NCI-H524 treated with DMSO at 0.1 percent for 48 hours (cell line): Measurements from ENCODE around the gene SYNE1.
"Not testable (repeated sequence)": the region's sequence is repeated elsewhere in the genome, so short reads cannot be mapped to it uniquely, and the experiment has no call there.

ENCODE experiments used
- DNase-seq: peaks from one replicate; lab custom pipeline; 2025; lab: John Stamatoyannopoulos, UW

Gene SYNE1

GRCh38 chr6:152096863-152097496 lies 540.2 kb downstream of the SYNE1 start:
- peak; percentile 60 for DNase-seq

- DNase-seq = no peak
These were observed 542.1 kb downstream of the SYNE1 start for GRCh38 chr6:152094992-152095592.

DNA sequence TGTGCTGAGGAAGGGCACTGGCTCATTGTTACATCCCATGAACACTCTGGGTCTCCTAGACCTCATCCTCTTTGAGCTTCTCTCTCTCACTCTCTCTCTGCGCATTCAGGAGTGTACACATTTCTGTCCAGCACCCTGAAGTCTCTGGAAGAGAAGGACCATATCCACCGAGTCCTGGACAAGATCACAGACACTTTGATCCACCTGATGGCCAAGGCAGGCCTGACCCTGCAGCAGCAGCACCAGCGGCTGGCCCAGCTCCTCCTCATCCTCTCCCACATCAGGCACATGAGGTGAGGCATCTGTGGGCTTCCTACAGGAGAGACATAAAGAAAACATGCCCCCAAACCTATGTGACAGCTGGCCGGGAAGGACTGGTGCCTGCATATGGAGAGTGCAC lies 542.9 kb downstream of the SYNE1 start:
- peak; percentile 26 for DNase-seq

- no peak for DNase-seq
These were observed 543.5 kb downstream of the SYNE1 start for GRCh38 chr6:152093711-152094110.

DNA sequence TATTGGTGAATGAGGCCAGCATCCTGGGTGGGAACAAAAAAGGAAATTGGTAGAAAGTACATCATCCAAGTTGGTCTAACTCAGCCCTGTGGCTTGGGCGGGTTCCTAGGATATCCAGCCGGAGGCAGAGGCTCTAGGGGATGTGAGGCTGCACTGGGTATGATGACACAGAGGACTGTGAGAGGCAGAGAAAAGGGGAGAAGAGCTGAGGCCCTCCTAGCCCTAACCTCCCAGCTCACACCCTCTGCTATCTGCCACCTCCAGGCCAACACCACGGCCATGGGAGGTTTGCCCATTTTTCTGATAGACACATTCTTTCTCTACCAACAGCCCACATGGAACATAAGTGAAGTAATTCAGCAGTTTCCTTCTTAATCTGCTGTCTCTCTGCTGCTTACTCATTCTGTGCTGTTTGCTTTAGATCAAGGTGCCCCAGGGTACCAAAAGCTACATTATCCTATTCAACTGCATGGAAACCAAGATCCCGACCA lies 545.3 kb downstream of the SYNE1 start:
- no peak for DNase-seq

DNA sequence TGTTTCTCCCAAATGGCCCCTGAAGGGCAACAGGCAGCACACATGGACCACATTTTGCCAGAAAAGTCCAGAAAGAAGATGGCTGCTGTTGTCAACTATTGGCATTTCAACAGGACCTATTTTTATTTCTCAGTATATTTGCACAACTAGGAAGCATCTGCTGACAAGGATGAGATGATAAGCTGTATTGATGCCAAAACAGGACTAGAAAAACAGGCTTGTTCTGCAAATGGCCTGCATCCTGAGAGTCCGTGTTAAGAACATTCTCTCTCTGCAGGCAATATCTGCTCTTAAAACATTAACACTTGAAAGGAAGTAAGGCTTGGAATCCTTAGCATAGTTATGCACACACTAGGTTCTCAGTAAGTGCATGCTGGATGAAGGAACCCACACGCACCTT lies 546.0 kb downstream of the SYNE1 start:
- no peak for DNase-seq

DNA sequence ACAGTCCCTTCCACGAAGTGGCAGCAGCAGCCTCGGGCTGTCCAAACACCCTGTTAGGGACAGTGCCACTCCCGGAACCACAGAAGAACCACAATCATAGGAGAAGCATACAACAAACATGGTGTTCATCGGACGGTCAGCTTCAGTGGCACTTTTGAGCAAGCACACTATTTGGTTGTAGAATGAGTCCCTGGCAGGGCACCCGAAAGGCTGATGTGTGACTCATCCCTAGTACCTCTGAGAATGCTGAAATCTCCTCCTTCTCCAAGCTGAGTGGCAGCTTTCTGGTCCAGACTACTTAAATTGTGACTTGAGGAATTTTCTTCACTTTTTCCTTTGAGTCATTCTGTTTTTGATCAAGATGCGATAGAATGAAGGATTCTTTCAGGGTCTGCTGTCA lies 547.2 kb downstream of the SYNE1 start:
- DNase-seq = no peak

- DNase-seq = no peak
These were observed 549.5 kb downstream of the SYNE1 start for GRCh38 chr6:152087701-152088100.

- no peak for DNase-seq
These were observed 550.1 kb downstream of the SYNE1 start for GRCh38 chr6:152087096-152087495.

DNA sequence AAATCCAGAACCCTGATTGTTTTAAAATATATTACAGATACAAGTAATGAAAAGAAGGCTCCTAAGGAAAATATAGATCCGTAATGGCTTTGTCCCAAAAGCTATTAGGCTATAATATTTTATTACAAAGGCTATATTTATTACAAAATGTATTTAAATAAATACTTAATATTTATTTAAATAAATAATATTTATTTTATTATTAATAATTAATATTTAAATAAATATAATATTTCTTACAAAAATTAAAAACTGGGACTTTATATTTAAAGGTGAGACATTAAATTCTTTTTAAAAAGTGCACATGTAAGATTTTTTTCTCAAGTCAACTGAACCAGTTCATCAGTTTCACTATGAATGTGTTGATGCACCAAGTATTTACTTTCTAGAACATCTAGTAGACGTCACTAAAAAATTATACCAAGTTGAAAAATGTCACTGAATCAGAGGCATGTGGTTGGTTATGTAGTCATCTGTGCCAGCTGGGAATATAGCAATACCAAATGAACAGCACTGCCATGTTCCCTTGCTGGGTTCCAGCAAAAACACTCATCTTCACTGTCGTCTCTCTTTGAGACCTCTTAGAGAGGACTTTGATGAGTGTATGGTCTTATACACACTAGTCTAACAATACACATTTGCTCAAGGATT lies 550.8 kb downstream of the SYNE1 start:
- DNase-seq = no peak

DNA sequence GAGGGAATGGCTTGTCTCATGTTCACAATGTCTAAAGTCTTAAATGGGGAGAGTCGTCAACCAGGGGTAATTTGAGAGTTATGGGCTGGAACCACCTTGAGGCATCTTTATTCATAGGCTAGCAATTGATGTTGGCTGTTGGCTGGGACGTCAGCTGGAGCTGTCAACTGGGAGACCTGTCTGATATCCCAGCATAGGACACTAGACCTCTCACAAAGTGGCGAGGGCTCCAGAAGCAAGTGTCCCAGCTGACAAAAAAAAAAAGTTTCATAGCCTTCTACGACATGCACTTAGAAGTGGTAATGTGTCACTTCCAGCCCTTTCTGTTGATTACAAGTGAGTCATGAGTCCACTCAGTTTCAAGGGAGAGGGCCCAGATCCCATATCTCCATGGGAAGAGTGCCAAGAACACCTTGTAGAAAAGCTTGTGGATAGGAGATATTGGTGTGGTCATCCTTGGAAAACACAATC lies 551.7 kb downstream of the SYNE1 start:
- no peak for DNase-seq

- DNase-seq = no peak
These were observed 558.4 kb downstream of the SYNE1 start for GRCh38 chr6:152078804-152079203.

- no peak for DNase-seq
These were observed 559.2 kb downstream of the SYNE1 start for GRCh38 chr6:152078001-152078400.

DNA sequence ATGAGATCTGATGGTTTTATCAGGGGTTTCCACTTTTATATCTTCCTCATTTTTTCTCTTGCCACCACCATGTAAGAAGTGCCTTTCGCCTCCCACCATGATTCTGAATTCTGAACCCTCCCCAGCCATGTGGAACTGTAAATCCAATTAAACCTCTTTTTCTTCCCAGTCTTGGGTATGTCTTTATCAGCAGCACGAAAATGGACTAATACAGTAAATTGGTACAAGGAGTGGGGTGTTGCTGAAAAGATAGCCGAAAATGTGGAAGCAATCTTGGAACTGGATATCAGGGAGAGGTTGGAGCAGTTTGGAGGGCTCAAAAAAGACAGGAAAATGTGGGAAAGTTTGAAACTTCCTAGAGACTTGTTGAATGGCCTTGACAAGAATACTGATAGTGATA lies 560.9 kb downstream of the SYNE1 start:
- not testable (repeated sequence) for DNase-seq

- DNase-seq = no peak
These were observed 565.3 kb downstream of the SYNE1 start for GRCh38 chr6:152071843-152072242.
